Activated T-helper 1 cell treated with anti-CD3 and anti-CD28 coated beads, Interleukin-2, amount 50 U/mL, for 16 hours (primary cell): ENCODE measurements around the gene LHFPL6.

ENCODE experiments used
- DNase-seq, 2 donors: peaks; one replicate each; pipeline ENCODE4 v3.0.0-alpha.2; 2020; ENCODE audit warnings: low read depth in 1 of 2, low spot score in 1 of 2

LHFPL6 gene

DNA sequence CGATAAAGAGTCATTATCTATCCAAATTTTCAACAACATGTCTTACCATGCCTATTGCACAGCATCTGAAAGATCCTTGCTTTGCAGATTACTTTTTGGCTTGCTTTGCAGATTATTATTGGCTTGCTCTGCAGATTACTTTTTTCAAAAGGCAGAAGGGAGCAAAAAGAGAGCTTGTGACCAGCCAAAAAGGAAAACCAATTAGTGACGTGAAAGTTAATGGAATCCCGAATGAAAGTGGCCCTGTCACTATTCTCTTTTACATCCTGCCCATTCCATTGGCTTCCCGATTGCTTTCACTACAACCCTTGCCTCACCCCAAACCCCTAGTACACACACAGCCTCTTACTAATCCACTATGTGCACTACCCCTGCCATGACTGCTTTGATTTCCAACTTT is 81.3 kb downstream of the LHFPL6 start:
- no peak for DNase-seq

DNA sequence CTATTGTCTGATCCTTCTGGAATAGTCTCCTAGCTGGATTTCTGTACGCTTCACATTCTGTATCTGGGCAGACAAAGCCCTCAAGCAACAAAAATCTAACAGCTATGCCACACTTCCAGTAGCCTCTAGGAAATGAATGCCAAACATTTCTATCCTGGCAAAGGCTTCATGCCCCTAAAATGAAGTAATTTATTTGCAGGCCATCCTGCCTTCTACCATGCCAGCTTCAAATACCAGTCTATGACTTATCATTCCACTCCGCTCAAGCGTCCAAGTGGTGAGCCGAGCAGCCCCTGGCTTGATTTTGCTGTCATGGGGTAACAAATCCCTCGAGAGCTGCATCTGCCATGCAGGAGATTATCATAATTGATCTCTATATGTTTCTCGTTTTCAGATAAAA is 86.9 kb downstream of the LHFPL6 start:
- DNase-seq: no peak

GRCh38 chr13:39515224-39515714 is 87.7 kb downstream of the LHFPL6 start:
- DNase-seq: no peak

DNA sequence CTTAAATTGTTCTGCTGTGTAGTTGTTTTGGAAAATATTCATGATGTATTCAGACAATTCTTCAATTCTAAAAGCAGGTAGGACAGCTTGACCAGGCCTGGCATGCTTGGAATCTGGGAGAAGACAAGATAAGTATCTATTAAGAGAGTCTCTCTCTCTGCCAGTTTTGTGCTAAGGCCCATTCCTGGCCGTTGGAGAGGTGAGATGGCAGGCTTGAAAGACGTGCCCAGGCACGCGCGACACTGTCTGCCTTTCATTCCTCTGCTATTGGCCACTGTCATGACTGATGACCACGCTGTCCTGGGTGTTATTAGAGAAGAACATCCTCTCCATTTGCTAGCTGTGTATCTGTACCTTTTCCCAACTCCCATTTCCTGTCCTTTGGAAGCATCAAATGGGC is 90.3 kb downstream of the LHFPL6 start:
- DNase-seq: no peak

- DNase-seq: no peak
Measured at GRCh38 chr13:39510316-39510695, 92.7 kb downstream of the LHFPL6 start.

DNA sequence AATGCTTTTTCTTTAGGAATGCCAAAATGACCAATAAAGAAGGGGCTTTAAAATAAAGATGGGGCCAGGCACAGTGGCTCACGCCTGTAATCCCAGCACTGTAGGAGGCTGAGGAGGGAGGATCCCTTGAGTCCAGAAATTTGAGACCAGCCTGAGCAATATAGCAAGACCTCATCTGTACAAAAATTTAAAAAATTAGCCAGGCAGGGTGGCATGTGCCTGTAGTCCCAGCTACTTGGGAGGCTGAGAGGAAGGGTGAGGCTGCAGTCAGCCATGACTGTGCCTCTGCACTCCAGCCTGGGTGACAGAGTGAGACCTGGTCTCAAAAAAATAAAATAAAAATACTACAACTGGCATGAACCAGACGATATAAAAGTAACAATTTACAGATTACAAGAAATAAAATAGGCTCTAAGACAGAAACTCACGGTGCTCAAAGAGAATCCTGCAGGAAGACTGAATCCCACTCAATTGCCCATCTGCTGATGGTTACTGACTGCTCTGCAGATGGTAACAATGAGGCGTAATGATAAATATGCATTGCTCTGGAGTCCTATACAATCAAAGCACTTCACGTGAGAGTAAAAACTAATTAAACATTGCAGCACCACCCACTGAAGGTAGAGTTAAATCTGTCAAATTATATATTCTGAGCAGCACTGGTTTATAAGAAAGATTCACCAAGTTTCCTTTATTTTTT is 93.2 kb downstream of the LHFPL6 start:
- no peak for DNase-seq

- no peak for DNase-seq
Measured at GRCh38 chr13:39506559-39507390, 96.2 kb downstream of the LHFPL6 start.

- DNase-seq: no peak
Measured at GRCh38 chr13:39505151-39505550, 97.8 kb downstream of the LHFPL6 start.

DNA sequence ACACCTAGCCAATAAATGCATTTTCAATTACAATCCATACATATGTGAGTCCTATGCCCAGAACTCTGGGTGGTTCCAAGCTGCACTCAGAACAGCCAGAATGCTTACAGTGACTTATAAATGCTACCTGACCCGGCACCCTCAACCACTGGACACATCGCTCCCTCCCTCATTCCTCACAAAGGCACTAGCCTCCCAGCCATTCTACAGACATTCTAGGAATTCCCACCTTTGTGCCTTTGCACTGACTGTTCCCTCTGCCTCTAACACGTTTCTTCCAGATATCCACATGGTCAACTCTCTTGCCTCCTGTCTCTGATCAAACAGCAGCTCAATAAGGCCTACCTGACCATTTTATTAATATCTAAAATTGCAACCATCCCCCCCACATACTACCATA is 99.9 kb downstream of the LHFPL6 start:
- DNase-seq: no peak

DNA sequence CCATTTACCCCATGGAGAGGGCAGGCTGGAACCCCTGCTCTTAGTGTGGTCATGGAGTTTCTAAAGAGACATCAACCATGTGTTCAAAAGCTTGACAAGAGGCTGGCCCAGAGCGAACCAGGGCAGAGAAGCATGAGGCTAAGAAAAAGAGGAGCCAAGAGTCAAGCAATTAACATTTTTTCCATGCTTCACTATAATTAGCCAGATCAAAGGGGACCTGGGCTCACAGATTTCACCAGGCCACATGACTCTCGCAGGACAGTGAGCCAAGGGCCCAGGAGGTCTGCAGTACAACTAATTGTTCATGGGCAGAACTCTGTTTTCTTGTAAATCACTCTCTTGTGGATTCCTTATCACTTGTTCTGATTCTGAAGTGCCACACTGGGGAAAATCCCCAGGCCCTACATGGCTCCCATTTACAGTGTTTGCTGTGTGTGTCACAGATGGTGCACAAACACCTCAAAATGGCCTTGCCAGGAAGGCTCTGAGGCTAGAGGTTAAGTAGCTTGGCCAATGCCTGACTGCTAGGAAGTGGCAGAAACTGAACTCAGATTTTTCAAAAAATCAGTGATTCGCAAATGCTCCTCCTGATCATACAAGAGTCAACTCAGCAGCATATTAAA is 101.2 kb downstream of the LHFPL6 start:
- DNase-seq: no peak

- no peak for DNase-seq
Measured at GRCh38 chr13:39499604-39500003, 103.4 kb downstream of the LHFPL6 start.

- DNase-seq: no peak
Measured at GRCh38 chr13:39498471-39499114, 104.4 kb downstream of the LHFPL6 start.

DNA sequence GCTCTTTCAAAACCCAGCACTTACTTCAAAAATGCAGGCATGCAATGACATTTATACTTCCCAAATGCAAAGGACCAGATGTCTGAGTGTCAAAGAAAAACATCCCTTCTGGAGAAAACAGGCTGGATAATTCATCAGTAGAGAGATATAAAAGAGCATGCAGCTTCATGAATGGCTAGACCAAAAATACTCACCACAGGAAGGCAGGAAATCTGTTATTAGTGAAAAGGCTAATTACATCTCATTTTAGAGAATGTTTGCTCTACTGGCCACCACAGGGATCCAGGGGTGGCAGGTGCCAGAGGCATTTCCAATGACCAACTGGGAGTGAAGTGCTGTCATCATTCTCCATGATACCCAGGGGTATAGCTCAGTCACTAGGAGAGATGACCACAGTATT is 106.5 kb downstream of the LHFPL6 start:
- DNase-seq: no peak

- no peak for DNase-seq
Measured at GRCh38 chr13:39494633-39495032, 108.4 kb downstream of the LHFPL6 start.

DNA sequence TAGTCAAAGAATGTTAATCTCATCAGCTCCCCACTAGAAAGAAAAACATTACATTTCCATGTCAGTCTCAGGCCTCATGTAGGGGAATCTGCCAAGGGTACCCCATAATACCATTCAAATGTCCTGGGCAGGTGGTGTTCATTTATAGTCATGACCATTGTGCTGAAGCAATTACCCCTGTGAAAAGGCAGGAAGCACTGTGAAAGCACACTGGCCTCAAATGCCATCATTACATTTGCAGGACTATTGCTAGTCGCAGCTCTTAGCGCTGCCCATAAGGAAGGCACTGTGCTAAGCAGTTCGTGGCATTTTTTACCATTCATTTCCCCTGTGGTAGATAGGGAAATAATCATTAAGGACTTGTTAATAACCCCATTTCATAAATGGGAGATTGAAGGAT is 109.0 kb downstream of the LHFPL6 start:
- DNase-seq: no peak

DNA sequence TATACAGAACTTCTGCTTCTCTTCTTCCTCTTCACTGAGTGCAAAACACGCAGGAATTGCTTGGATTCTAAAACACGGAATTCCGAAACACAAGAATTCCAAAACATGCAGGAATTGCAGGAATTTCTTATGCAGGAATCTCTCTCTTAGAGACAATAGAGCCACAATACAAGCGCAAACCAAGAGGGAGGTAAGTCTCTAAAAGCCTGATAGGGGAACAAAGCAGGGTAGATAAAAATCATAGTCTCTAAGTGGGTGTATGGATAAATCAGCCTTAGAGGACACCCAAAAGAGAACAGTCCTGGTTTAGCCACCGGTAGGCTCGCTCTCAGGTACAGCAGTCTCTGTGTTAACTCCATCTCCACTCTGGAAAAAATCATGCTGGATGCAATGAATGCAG is 112.9 kb downstream of the LHFPL6 start:
- no peak for DNase-seq

DNA sequence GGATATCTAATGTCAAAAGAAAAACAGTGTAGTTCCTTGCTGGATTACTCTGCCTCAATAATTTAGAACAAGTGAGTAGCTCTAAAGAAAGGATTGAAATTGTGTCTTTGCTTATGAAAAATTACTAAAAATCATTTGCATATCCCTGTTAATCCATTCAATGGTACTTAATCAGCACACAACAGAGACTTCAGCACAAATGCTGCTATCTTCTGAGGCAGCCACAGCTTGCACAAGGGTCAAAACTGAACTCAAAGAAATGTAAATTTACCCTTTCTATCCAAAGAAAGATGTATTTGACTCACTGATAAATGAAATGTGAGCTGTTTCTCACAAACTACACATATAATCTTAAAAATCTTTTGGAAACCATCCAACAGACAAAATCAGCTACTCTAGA is 116.2 kb downstream of the LHFPL6 start:
- DNase-seq: no peak

DNA sequence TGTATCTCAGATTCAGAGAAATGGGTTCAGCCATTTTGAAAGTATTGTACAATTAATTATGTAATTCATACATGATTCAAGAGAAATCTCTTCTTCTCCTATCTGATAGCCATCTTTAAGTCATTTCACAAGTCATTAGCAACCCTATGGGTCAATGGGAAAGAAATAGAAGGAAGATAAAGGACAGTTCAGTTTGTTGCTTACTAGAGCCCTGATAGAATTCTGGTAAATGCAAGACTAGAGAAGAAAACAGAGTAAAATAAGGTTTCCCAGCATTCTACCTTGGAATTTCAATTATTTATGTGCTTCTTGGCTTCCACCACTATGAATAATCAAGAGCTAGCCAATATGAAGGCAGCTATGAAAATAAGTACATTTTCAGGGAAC is 117.7 kb downstream of the LHFPL6 start:
- DNase-seq: no peak

- no peak for DNase-seq
Measured at GRCh38 chr13:39484506-39485313, 118.3 kb downstream of the LHFPL6 start.

DNA sequence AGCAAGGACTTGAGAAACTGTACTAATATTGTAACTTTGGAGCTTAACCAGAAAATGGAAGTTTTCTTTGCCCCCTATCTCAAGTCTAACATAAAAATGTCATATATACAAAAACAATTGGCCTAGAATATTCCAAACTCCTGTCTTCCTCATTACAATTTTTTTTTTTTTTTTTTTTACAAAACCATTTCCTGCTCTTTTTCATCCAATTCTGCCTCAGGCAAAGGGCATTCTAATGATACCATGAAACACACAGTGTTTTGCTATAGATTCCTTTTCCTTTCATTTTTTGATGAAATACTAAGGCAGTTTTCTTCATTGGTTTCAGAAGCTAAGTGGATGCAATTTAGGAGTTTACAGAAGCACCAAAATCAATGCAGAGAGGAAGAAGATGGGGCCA is 119.7 kb downstream of the LHFPL6 start:
- no peak for DNase-seq

DNA sequence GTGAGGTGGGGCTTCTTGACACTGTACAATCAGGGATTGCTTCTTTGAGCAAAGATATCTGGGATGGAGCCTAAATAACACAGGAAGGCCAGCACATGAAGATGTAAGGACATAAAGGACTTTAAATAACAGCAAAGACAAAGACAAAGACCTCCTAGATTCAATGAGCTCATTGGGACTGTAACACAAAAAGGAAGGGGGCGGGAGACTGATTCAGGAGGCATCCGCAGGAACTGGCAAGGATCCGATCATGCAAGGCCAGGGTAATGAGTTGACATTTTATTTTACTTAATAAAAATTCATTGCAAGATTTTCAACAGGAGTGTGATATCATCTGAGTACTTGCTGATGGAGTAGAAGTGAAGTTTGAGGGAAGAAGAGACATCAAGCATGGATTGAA is 121.5 kb downstream of the LHFPL6 start:
- DNase-seq: no peak
